ENCODE measurements around the gene MAPK12.

DNA sequence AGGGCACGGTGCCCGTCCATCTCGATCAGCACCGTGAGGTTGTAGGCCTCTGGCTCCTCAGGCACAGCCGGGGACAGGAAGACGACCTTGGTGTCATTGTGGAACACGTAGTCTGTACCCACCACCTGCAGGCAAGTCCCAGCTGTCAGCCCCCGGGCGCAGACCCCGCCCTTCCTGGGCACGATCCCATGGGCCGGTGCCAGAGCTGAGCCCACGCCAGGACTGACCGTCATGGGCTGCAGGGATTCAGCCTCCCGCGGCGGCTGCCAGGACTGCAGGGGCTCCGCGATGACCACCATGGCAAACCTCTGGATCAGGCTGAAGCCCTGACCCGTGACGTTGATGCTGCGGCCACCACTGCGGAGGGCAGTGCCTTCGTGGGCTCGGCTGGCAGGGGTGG lies 20.5 kb upstream of the MAPK12 start:
- TF ChIP-seq, protein P1, sequence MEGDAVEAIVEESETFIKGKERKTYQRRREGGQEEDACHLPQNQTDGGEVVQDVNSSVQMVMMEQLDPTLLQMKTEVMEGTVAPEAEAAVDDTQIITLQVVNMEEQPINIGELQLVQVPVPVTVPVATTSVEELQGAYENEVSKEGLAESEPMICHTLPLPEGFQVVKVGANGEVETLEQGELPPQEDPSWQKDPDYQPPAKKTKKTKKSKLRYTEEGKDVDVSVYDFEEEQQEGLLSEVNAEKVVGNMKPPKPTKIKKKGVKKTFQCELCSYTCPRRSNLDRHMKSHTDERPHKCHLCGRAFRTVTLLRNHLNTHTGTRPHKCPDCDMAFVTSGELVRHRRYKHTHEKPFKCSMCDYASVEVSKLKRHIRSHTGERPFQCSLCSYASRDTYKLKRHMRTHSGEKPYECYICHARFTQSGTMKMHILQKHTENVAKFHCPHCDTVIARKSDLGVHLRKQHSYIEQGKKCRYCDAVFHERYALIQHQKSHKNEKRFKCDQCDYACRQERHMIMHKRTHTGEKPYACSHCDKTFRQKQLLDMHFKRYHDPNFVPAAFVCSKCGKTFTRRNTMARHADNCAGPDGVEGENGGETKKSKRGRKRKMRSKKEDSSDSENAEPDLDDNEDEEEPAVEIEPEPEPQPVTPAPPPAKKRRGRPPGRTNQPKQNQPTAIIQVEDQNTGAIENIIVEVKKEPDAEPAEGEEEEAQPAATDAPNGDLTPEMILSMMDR (IDR thresholded peaks at IDR 0.05), result no peak
- no peak for TF ChIP-seq POLR2A (IDR thresholded peaks at IDR 0.05)
- no peak for TF ChIP-seq EP300 (IDR thresholded peaks at IDR 0.05)
